GM19193 (cell line): Measurements from ENCODE around the gene CASP14.

Source experiments
- POLR2A ChIP-seq: IDR thresholded peaks from 4 replicates; pipeline ENCODE4 v1.6.1; 2011; ENCODE audit not compliant: insufficient read depth, insufficient read length; ENCODE audit errors: extremely low read depth

CASP14 gene

GRCh38 chr19:15101479-15102082 is 52.3 kb downstream of the CASP14 start:
- no peak for TF ChIP-seq POLR2A

DNA sequence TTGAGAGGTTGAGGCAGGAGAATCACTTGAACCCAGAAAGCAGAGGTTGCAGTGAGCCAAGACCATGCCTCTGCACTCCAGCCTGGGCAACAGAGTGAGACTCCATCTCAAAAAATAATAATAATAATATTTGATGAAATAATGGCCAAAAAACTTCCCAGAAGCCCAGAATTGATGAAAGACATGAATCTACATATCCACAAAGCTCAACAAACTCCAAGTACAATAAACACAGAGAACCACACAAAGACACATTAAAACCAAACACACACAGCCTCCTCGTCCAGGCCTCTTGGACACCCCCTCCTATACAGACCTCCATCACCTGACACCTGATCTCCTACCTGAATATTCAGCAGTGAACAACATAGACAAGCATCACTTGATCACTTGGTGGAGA is 54.7 kb downstream of the CASP14 start:
- TF ChIP-seq POLR2A: no peak

- TF ChIP-seq POLR2A: no peak
Measured at GRCh38 chr19:15104411-15104810, 55.1 kb downstream of the CASP14 start.

GRCh38 chr19:15105044-15105443 is 55.8 kb downstream of the CASP14 start:
- no peak for TF ChIP-seq POLR2A

DNA sequence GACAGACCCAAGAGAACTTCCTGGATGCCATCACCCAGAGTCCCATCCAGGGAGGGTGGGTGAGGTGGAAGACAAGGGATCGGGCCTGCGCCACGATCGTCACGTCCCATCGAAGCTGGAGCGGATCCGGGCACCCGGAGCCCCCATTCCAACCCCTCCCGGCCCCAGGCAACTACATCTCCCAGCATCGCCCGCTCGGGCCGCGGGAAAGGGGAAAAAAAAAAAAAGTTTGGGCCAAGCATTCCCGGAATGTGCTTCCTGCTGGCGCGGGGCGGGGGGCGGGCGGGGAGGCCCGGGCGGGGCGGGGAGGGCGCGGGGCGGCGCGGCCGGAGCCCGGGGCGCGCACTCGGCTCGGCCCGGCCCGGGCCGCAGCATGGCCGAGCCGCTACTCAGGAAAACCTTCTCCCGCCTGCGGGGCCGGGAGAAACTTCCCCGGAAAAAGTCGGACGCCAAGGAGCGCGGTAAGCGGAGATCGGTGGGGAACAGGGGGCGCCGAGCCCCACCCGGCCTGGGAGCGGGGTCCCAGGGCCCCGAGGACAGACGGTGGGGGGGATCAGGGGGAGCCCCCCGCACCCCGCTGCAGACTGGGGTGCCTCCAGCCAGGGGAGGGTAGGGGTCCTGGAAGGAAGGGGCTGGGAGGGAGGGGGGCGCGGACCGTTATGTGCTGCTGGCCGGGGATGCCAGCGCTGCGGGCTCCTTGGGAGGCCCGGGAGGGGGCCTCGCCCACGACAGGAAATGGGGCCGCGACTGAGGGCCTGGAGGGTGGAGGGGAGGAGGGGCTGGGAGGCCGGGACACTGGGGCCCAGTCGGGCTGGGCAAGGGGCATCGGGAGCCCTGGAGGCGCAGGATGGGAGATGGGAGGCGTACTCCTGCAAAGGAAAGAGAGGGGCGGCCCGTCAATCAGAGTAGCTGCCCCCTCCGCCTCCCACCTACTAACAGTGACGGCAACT is 58.1 kb downstream of the CASP14 start, which contains the start of gene SYDE1:
Gene SYDE1, plus strand, starts transcription at position 341 of the 950 bp plus-strand sequence. Its CDS starts 33 bp downstream, at position 374.
- TF ChIP-seq POLR2A: no peak
